ENCODE results near the gene PDGFB. TPM values are rescaled to one million over a fixed set of nuclear protein-coding genes. Genes with fewer than 3 reads are reported as not detected.
"Not testable (repeated sequence)": the region's sequence is repeated elsewhere in the genome, so short reads cannot be mapped to it uniquely, and the experiment has no call there.

Gene PDGFB
- total and polyA plus RNA-seq, 7 donors, result 1.4 to 9.6 (median 5.5) TPM

DNA sequence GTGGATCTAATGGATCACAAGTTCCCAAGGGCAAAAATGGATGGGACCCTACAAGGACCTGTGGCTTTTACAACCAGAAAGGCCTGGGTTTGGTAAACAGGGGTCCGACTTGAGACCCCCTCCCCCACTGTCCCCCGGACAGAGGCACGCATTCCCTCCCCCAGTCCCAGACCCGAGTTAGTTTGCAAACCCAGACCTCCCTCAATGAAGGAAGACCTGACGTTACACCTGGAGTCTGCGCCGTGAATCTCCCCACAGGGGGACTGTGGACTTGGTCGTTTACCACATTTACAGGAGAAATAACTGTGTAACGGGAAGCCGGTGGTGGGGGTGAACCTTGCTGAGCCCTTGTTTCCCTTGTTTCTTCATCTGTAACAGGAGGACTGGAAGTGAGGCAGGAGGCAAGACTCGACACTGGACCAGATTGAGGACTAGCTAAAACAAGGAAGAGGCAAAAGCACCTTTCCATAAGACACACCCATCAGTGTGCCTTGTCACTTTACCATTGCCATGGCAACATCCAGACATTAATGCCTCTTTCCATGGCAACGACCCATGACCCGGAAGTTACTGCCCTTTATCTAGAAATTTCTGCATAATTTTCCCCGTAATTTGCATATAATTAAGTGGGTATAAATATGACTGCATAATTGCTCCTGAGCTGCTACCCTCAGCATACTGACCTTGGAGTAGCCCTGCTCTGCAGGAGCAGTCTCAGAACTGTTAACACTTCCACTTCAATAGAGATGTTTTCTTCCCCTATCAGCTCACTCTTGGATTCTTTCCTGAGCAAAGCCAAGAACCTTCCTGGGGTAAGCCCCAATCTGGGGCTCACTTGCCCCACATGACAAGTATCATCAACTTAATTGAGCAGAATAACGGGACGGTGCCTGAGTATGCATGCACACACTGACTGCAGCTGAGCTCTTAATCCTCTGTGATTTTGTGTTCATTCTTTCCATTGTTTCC is 25.4 kb downstream of the PDGFB start:
- intact Hi-C loops (cut with DNase I), result no loop called here
- WGBS, 2 donors, result 58 to 70% methylated on average over 16 of the region's 16 CpGs
- Histone ChIP-seq H3K9me3 (no peaks in the 10 kb centered on the region), H3K27me3 (peaks cover 0 to 5% (median 0%) of the 10 kb centered on the region in 3 donors), H3K4me3 (no peak overlapping the region), H3K4me1 (no peaks in the 10 kb centered on the region), H3K27ac (no peak overlapping the region), H3K36me3 (peaks cover 0 to 4% (median 0%) of the 10 kb centered on the region in 4 donors)
- peak; percentile 34 for DNase-seq
- TF ChIP-seq POLR2A (IDR thresholded peaks at IDR 0.05), result no peak
- no peak for TF ChIP-seq EP300 (IDR thresholded peaks at IDR 0.05)
- TF ChIP-seq, protein P1, sequence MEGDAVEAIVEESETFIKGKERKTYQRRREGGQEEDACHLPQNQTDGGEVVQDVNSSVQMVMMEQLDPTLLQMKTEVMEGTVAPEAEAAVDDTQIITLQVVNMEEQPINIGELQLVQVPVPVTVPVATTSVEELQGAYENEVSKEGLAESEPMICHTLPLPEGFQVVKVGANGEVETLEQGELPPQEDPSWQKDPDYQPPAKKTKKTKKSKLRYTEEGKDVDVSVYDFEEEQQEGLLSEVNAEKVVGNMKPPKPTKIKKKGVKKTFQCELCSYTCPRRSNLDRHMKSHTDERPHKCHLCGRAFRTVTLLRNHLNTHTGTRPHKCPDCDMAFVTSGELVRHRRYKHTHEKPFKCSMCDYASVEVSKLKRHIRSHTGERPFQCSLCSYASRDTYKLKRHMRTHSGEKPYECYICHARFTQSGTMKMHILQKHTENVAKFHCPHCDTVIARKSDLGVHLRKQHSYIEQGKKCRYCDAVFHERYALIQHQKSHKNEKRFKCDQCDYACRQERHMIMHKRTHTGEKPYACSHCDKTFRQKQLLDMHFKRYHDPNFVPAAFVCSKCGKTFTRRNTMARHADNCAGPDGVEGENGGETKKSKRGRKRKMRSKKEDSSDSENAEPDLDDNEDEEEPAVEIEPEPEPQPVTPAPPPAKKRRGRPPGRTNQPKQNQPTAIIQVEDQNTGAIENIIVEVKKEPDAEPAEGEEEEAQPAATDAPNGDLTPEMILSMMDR (IDR thresholded peaks at IDR 0.05), result no peak

- 63 to 79% methylated on average over 6 of the region's 6 CpGs for WGBS, 2 donors
- H3K4me1 ChIP-seq; H3K27ac ChIP-seq; H3K9me3 ChIP-seq; intact Hi-C loops (cut with DNase I); H3K27me3 ChIP-seq; H3K36me3 ChIP-seq; H3K4me3 ChIP-seq: not testable (repeated sequence)
- DNase-seq, result peak; percentile 11
Observed at GRCh38 chr22:39218432-39218831, 26.4 kb downstream of the PDGFB start.

DNA sequence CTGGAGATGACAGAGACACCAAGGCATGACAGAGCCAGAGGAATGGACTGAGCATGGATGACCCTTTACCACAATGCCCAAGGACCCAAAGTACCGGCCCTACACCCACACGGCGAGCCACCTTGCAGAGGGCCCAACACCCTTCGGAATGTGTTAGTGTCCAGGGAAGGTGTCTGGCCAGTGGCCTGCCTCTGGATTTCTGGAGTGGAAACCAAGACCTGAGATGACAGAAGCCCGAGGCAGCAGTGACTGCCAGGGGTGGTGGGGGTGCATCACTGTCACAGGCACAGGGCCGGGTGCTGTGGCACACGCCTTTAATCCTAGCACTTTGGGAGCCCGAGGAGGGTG is 28.7 kb downstream of the PDGFB start:
- Histone ChIP-seq H3K27ac (peak overlapping the region in 1 of 4 donors; percentile 6), H3K4me3 (no peak overlapping the region), H3K36me3 (no peaks in the 10 kb centered on the region), H3K9me3 (no peaks in the 10 kb centered on the region), H3K4me1 (no peaks in the 10 kb centered on the region), H3K27me3 (peaks cover 0 to 9% (median 0%) of the 10 kb centered on the region in 3 donors)
- DNase-seq, result peak; percentile 48
- no peak for TF ChIP-seq POLR2A (IDR thresholded peaks at IDR 0.05)
- no peak for TF ChIP-seq POLR2AphosphoS5 (IDR thresholded peaks at IDR 0.05)
- TF ChIP-seq, protein P1 (IDR thresholded peaks at IDR 0.05), result no peak
- no peak for TF ChIP-seq EP300 (IDR thresholded peaks at IDR 0.05)
- WGBS, 2 donors, result 66 to 86% methylated on average over 8 of the region's 8 CpGs
- intact Hi-C loops (cut with DNase I), result no loop called here

DNA sequence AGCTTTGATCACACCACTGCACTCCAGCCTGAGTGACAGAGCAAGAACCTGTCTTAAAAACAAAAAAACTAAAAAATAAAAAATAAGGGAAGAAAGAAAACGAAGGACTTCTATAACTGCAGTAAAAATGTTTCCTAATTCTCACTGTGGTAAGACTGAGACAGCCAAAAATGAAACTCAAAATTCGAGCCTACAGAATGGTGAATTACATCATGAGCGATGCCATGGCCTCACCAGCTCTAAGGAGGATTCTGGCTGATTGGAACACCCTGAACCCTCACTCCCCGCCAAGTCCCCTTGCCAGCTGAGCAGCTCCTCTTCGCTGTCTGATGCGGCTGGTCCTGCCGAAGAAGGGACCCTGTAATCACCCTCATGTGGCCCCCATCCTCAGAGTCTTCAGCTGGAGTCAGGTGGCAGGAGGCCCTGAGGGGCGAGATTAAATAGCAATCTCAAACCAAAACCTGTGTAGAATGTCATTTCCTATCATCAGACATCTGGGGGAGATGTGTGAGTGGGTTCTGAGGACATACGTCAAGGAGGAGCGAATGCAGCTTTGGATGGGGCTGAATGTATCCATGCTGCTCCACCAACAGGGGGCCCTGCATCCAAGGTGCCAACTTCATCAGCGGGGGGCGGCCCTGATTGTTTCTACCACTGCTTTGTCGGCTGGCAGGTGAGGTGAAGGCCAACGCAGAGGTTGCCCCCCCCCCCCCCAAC is 29.2 kb downstream of the PDGFB start:
- TF ChIP-seq POLR2A (IDR thresholded peaks at IDR 0.05) (no peak), EP300 (IDR thresholded peaks at IDR 0.05) (no peak), POLR2AphosphoS5 (IDR thresholded peaks at IDR 0.05) (no peak)
- TF ChIP-seq, protein P1 (IDR thresholded peaks at IDR 0.05), result no peak
- Histone ChIP-seq H3K27me3 (peaks cover 0 to 9% (median 0%) of the 10 kb centered on the region in 3 donors), H3K36me3 (no peaks in the 10 kb centered on the region), H3K4me1 (no peaks in the 10 kb centered on the region), H3K4me3 (no peak overlapping the region), H3K27ac (peak overlapping the region in 1 of 4 donors; percentile 6), H3K9me3 (no peaks in the 10 kb centered on the region)
- intact Hi-C loops (cut with DNase I), result no loop called here
- WGBS, 2 donors, result 45 to 61% methylated on average over 14 of the region's 14 CpGs
- DNase-seq, result peak; percentile 29

GRCh38 chr22:39215070-39215396 is 29.7 kb downstream of the PDGFB start:
- Histone ChIP-seq H3K9me3 (no peaks in the 10 kb centered on the region), H3K36me3 (no peaks in the 10 kb centered on the region), H3K27me3 (peaks cover 0 to 9% (median 0%) of the 10 kb centered on the region in 3 donors), H3K27ac (no peak overlapping the region), H3K4me1 (no peaks in the 10 kb centered on the region), H3K4me3 (no peak overlapping the region)
- peak; percentile 9 for DNase-seq
- intact Hi-C loops (cut with DNase I), result no loop called here
- 62 to 78% methylated on average over 6 of the region's 6 CpGs for WGBS, 2 donors
- TF ChIP-seq, protein P1 (IDR thresholded peaks at IDR 0.05), result no peak
- no peak for TF ChIP-seq EP300 (IDR thresholded peaks at IDR 0.05)
- TF ChIP-seq POLR2AphosphoS5 (IDR thresholded peaks at IDR 0.05), result no peak

All from sigmoid colon (tissue), 7 donors.